GM20000 (cell line): ENCODE results near the gene DCAF4L1.

Source experiments
- DNase-seq: peaks from one replicate; pipeline ENCODE4 v3.0.0; 2012; ENCODE audit warnings: low spot score
- TF ChIP-seq, protein P1 (sequence below): IDR thresholded peaks from 2 replicates; pipeline ENCODE4 v1.5.1; 2012; ENCODE audit warnings: mild to moderate bottlenecking, control low read depth; ENCODE audit errors: extremely low read depth, missing control alignments

The DCAF4L1 gene

DNA sequence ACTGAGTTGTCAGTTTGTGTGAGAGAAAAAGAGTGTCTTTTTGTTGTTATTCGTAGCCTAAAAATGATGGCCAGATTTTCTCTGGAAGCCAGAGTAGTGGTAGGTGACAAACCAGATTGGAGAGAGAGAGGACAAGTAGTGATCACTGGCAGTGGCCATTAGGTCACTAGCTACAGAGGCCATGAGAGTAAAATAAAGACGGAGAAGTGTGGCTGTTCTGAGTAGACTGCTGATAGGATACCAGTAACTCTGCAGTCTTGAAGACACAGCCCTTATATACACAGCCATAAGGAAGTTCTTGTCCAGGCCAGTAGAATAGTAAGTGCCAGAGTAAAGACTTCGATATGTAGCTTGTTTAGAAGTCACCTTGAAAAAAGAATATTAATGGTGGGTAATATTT is 16.5 kb downstream of the DCAF4L1 start:
- TF ChIP-seq, protein P1, sequence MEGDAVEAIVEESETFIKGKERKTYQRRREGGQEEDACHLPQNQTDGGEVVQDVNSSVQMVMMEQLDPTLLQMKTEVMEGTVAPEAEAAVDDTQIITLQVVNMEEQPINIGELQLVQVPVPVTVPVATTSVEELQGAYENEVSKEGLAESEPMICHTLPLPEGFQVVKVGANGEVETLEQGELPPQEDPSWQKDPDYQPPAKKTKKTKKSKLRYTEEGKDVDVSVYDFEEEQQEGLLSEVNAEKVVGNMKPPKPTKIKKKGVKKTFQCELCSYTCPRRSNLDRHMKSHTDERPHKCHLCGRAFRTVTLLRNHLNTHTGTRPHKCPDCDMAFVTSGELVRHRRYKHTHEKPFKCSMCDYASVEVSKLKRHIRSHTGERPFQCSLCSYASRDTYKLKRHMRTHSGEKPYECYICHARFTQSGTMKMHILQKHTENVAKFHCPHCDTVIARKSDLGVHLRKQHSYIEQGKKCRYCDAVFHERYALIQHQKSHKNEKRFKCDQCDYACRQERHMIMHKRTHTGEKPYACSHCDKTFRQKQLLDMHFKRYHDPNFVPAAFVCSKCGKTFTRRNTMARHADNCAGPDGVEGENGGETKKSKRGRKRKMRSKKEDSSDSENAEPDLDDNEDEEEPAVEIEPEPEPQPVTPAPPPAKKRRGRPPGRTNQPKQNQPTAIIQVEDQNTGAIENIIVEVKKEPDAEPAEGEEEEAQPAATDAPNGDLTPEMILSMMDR, result no peak
- no peak for DNase-seq

GRCh38 chr4:41999321-41999720 is 17.8 kb downstream of the DCAF4L1 start:
- DNase-seq, result no peak
- TF ChIP-seq, protein P1, result no peak

DNA sequence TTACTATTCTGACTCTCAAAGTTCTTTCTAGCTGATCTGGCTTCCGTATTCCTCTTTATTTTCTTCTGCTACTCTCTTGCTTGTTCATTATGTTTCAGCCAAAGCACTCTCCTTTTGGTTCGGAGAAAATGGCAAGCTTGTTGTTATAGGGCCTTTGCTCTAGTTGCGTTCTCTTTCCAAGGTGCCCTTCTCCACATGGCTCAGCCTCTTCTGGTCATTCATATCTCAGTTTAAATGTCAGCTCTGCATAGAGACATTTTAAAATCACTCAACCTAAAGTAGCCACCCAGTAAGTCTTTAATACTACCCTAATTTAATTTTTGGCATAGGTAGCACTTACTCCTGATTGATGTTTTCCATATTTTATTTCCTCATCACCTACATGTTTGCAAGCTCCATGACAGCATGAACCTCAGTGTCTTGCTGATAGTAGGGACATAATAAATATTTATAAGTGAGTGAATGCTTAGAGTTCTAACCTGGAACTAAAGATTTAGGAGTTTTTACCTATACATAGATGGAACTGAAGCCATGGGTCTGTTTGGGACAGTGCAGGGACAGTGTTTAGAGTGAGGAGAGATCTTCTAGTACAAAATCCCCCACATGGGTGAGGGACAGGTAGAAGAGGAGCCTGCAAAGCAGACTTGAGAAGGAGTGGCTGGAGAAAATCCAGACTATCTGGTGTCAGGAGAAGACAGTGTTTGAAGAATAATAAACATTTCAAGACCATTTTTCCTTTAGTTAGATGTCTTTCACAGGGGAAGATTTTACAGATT is 26.6 kb downstream of the DCAF4L1 start:
- DNase-seq, result no peak
- TF ChIP-seq, protein P1, result no peak

- TF ChIP-seq, protein P1, result no peak
- DNase-seq, result no peak
Measured at GRCh38 chr4:42015438-42015837, 33.9 kb downstream of the DCAF4L1 start.

DNA sequence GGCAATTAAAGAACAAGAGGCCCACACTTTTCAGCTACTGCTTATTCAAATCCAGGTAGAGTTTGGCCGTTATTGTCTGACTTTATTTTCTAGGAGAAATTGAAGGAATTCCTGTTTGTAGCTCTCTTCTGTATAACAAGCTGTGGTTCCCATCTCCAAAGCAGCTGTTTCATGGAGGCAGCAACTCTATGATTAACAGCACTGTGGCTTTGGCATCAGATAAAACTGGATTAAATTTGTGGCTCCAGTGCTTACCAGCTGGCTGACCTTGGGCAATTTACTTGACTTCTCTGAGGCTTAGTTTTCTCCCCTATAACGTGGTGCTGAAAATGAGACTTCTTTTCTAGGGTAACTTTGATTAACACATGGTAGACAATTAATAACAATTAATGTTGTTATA is 36.9 kb downstream of the DCAF4L1 start:
- no peak for DNase-seq
- TF ChIP-seq, protein P1, result no peak
